A549 (cell line): ENCODE results near the gene LAGE3.

Experiments used
- CTCF ChIP-seq: fragments of >200 bp; sonication (Bioruptor Twin); formaldehyde crosslinking; IDR thresholded peaks from 3 replicates; pipeline ENCODE4 v1.5.1; 2016
- EP300 ChIP-seq, 2 experiments: fragments of >200 bp; sonication (Bioruptor Twin); formaldehyde crosslinking; IDR thresholded peaks; 2 replicates in 1 of 2; 3 replicates in 1 of 2; pipeline ENCODE4 v1.6.1; 2016 to 2017
- ESRRA ChIP-seq: fragments of 150-350 bp; IDR thresholded peaks from 2 replicates; pipeline ENCODE4 v1.6.1; 2014; ENCODE audit warnings: mild to moderate bottlenecking, low read length, borderline replicate concordance
- MAFK ChIP-seq: fragments of 450-650 bp; IDR thresholded peaks from 2 replicates; pipeline ENCODE4 v1.6.1; 2014; ENCODE audit not compliant: partially characterized antibody
- MYC ChIP-seq: IDR thresholded peaks from 2 replicates; pipeline ENCODE4 v1.6.1; 2012; ENCODE audit warnings: mild to moderate bottlenecking, inconsistent platforms, low read length, improper control_type of control experiment, borderline replicate concordance
- POLR2A ChIP-seq: IDR thresholded peaks from 2 replicates; pipeline ENCODE4 v1.6.1; 2012; ENCODE audit warnings: mild to moderate bottlenecking, low read length
- REST ChIP-seq: fragments of 200-600 bp; sonication (generic); IDR thresholded peaks from 2 replicates; pipeline ENCODE4 v1.6.1; 2016; ENCODE audit warnings: antibody characterized with exemption, mild to moderate bottlenecking, moderate library complexity
- USF2 ChIP-seq: fragments of 450-650 bp; IDR thresholded peaks from 2 replicates; pipeline ENCODE4 v1.6.1; 2014; ENCODE audit warnings: antibody characterized with exemption

DNA sequence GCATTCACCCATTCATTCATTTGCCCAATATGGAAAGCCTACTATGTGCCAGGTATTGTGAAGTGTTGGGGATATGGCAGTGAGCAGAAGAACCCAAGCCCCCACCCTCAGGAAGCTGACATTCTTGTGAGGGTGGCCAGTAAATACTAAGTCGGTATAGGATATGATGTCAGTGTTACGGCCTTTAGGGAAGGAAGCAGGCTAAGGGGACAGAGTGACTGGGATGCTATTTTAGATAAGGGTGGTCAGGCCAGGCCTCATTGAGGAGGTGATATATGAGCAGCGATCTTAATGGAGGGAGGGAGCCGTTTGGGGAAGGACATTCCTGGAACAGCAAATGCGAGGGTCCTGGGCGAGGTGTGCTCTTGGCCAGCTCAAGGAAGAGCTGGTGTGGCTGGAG lies 48.6 kb downstream of the LAGE3 start:
- TF ChIP-seq REST (no peak), CTCF (no peak), EP300 (IDR thresholded peaks at IDR 0.05) (no peak), MYC (no peak), POLR2A (no peak), MAFK (no peak), ESRRA (no peak), USF2 (no peak)
